Esophagus muscularis mucosa (tissue), 4 donors: ENCODE data around the gene BRD1. TPM values are rescaled to one million over a fixed set of nuclear protein-coding genes. Genes with fewer than 3 reads are reported as not detected.

Experiments used
- DNase-seq: peaks from one replicate; pipeline ENCODE4 v3.0.0-alpha.2; 2017; ENCODE audit errors: extremely low spot score
- H3K27ac ChIP-seq, 4 donors: fragments of 200-600 bp; sonication (generic); replicated peaks in 1 of 4; 1 replicate in 3 of 4; 2 replicates in 1 of 4; pipeline ENCODE4 v1.5.1; 2016 to 2019; ENCODE audit warnings: mild to moderate bottlenecking in 1 of 4
- H3K27me3 ChIP-seq, 4 donors: fragments of 200-600 bp; sonication (generic); one replicate each; pipeline versions ENCODE4 v1.5.1 to v1.6.0; 2016 to 2019
- H3K36me3 ChIP-seq, 4 donors: fragments of 200-600 bp; sonication (generic); one replicate each; pipeline ENCODE4 v1.5.1; 2016 to 2019
- H3K4me1 ChIP-seq, 4 donors: fragments of 200-600 bp; sonication (generic); one replicate each; pipeline ENCODE4 v1.5.1; 2016 to 2019
- H3K4me3 ChIP-seq, 4 donors: fragments of 200-600 bp; sonication (generic); 1 replicate in 2 of 4; 2 replicates in 2 of 4; pipeline ENCODE4 v1.5.1; 2016 to 2019; ENCODE audit warnings: mild to moderate bottlenecking in 4 of 4, moderate library complexity in 1 of 4
- H3K9me3 ChIP-seq, 4 donors: fragments of 200-600 bp; sonication (generic); 1 replicate in 3 of 4; 2 replicates in 1 of 4; pipeline ENCODE4 v1.5.1; 2016 to 2019
- CTCF ChIP-seq, 3 experiments: fragments of 200-600 bp in 2 of 3; fragments of 450-650 bp in 1 of 3; sonication (generic) in 2 of 3; IDR thresholded peaks; one replicate each; pipeline ENCODE4 v1.5.1; 2017 to 2019; ENCODE audit warnings: antibody characterized with exemption in 3 of 3, mild to moderate bottlenecking in 2 of 3, moderate library complexity in 1 of 3
- EP300 ChIP-seq: sonication (generic); formaldehyde crosslinking; IDR thresholded peaks from one replicate; pipeline ENCODE4 v1.6.1; 2017; ENCODE audit warnings: antibody characterized with exemption
- POLR2A ChIP-seq: fragments of 450-650 bp; IDR thresholded peaks from one replicate; pipeline ENCODE4 v1.6.1; 2017; ENCODE audit warnings: antibody characterized with exemption, moderate library complexity, mild to moderate bottlenecking, low read depth
- POLR2AphosphoS5 ChIP-seq, 2 donors: sonication (generic); formaldehyde crosslinking; IDR thresholded peaks; one replicate each; pipeline ENCODE4 v1.6.1; 2017; ENCODE audit warnings: antibody characterized with exemption in 2 of 2
- WGBS: methylation state at CpG from one replicate; pipeline ENCODE4 v1.1.5; 2018; 5-methylcytosine and 5-hydroxymethylcytosine counted together
- intact Hi-C: fragments of 100-400 bp; cut with DNase I; formaldehyde crosslinking; loops from one replicate; pipeline ENCODE4 v1.15.1; 2023
- total RNA-seq, 4 donors: library from RNA; depleted of rRNA; stranded (reverse); fragments of >200 nt; gene quantifications; one replicate each; pipeline versions ENCODE4 v1.1.0 to v1.2.1, GENCODE V29; 2016

BRD1 gene
- total RNA-seq, 4 donors from 2014 or later = 36.5 to 54.1 (median 51.4) TPM

DNA sequence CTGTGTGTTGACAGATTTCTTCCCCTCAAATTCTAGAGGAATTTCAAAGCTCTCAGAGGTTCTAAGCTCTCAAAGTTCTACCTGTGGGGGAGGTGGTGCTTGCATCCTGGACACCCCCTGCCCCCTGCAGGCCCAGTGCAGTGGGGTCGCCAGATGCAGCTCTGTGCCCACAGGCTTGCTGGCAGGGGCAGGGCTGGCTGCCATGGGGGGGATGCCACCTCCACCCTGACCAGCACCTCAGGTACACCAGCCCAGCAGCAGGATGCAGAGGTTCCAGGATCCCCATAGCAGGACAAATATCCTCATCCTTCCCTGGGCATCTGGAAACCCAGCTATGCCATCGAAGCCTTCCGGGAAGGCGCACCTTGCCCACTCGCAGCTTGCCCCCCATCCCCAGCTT, 91.1 kb downstream of the BRD1 start:
- Histone ChIP-seq H3K27me3 (peaks cover 0 to 78% (median 3%) of the 10 kb centered on the region in 4 donors), H3K4me1 (no peaks in the 10 kb centered on the region), H3K36me3 (no peaks in the 10 kb centered on the region), H3K4me3 (no peak overlapping the region), H3K27ac (no peak overlapping the region), H3K9me3 (peaks cover 0 to 9% (median 6%) of the 10 kb centered on the region in 4 donors)
- WGBS = 85% methylated on average over 5 of the region's 5 CpGs
- intact Hi-C loops = no loop called here
- TF ChIP-seq POLR2AphosphoS5 (IDR thresholded peaks at IDR 0.05) = no peak
- no peak for TF ChIP-seq EP300
- no peak for TF ChIP-seq POLR2A
- no peak for DNase-seq

GRCh38 chr22:49735901-49736421, 91.7 kb downstream of the BRD1 start:
- Histone ChIP-seq H3K4me1 (no peaks in the 10 kb centered on the region), H3K9me3 (peaks cover 0 to 9% (median 6%) of the 10 kb centered on the region in 4 donors), H3K27me3 (peaks cover 0 to 78% (median 3%) of the 10 kb centered on the region in 4 donors), H3K27ac (no peak overlapping the region), H3K36me3 (no peaks in the 10 kb centered on the region), H3K4me3 (no peak overlapping the region)
- no peak for DNase-seq
- TF ChIP-seq POLR2A (no peak), POLR2AphosphoS5 (IDR thresholded peaks at IDR 0.05) (no peak), CTCF (IDR thresholded peaks at IDR 0.05) (no peak), EP300 (no peak)
- intact Hi-C loops = no loop called here
- WGBS = 39% methylated on average over 8 of the region's 13 CpGs

GRCh38 chr22:49735411-49735900, 92.2 kb downstream of the BRD1 start:
- 53% methylated on average over 8 of the region's 16 CpGs for WGBS
- intact Hi-C loops = no loop called here
- Histone ChIP-seq H3K27me3 (peaks cover 0 to 83% (median 3%) of the 10 kb centered on the region in 4 donors), H3K4me1 (no peaks in the 10 kb centered on the region), H3K4me3 (no peak overlapping the region), H3K36me3 (no peaks in the 10 kb centered on the region), H3K9me3 (peaks cover 0 to 9% (median 6%) of the 10 kb centered on the region in 4 donors), H3K27ac (no peak overlapping the region)
- DNase-seq = no peak
- no peak for TF ChIP-seq EP300
- no peak for TF ChIP-seq POLR2A
- no peak for TF ChIP-seq POLR2AphosphoS5 (IDR thresholded peaks at IDR 0.05)
- TF ChIP-seq CTCF (IDR thresholded peaks at IDR 0.05) = no peak

- no peak for TF ChIP-seq CTCF (IDR thresholded peaks at IDR 0.05)
- TF ChIP-seq POLR2A = no peak
- TF ChIP-seq EP300 = no peak
- no peak for TF ChIP-seq POLR2AphosphoS5 (IDR thresholded peaks at IDR 0.05)
- Histone ChIP-seq H3K4me1 (no peaks in the 10 kb centered on the region), H3K27me3 (peaks cover 0 to 82% (median 3%) of the 10 kb centered on the region in 4 donors), H3K9me3 (peaks cover 0 to 9% (median 6%) of the 10 kb centered on the region in 4 donors), H3K4me3 (no peak overlapping the region), H3K27ac (no peak overlapping the region), H3K36me3 (no peaks in the 10 kb centered on the region)
- 78% methylated on average over 5 of the region's 12 CpGs for WGBS
- intact Hi-C loops = no loop called here
- no peak for DNase-seq
Measured at GRCh38 chr22:49734882-49735281, 92.8 kb downstream of the BRD1 start.

DNA sequence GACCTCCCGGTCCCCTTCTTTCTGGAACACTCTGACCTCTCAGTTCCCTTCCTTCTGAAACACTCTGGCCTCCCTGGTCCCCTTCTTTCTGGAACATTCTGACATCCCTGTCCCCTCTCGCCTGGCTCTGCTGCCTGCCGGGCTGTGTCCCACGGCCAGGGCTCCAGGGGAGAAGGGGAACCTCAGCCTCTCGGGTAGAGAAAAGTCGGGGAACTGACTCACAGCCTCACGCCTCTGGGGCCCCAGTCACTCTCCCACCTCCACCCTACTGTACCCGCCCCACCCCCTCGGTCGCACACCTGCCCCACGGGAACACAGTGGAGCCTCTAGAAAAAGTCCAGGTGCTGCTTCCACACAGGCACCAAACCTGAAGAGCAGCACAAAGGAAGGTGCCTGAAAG, 93.3 kb downstream of the BRD1 start:
- Histone ChIP-seq H3K9me3 (peaks cover 0 to 9% (median 6%) of the 10 kb centered on the region in 4 donors), H3K27me3 (peaks cover 0 to 86% (median 3%) of the 10 kb centered on the region in 4 donors), H3K4me1 (no peaks in the 10 kb centered on the region), H3K4me3 (no peak overlapping the region), H3K27ac (no peak overlapping the region), H3K36me3 (no peaks in the 10 kb centered on the region)
- WGBS = 78% methylated on average over 8 of the region's 11 CpGs
- no peak for DNase-seq
- TF ChIP-seq POLR2A (no peak), CTCF (IDR thresholded peaks at IDR 0.05) (no peak), EP300 (no peak), POLR2AphosphoS5 (IDR thresholded peaks at IDR 0.05) (no peak)
- intact Hi-C loops = no loop called here
